ENCODE data around the gene GRIK5. TPM values are rescaled to one million over a fixed set of nuclear protein-coding genes. Genes with fewer than 3 reads are reported as not detected.

The GRIK5 gene
- total and polyA plus RNA-seq, 2 of the 8 experiments (the other 6 are each of a cell fraction or from before 2014, with no cell fraction given): 17.8 to 42.9 TPM

- TF ChIP-seq SIRT6 (IDR thresholded peaks at IDR 0.05; ENCODE audit: low read length) (no peak), GTF2F1 (IDR thresholded peaks at IDR 0.05; ENCODE audit: borderline replicate concordance, low read depth, low read length) (no peak; the same call in 1 of the 2 replicates), TCF12 (IDR thresholded peaks at IDR 0.05; ENCODE audit: low read depth, low read length) (0 out of 2 replicates have a peak, but pooled peaks have one; percentile 25), BACH1 (IDR thresholded peaks at IDR 0.05; ENCODE audit: low read length) (no peak), NRF1 (IDR thresholded peaks at IDR 0.05; ENCODE audit: low read depth, low read length) (no peak), USF2 (IDR thresholded peaks at IDR 0.05; ENCODE audit: low read length) (no peak), CREB1 (IDR thresholded peaks at IDR 0.05) (no peak), EP300 (IDR thresholded peaks at IDR 0.05; ENCODE audit: borderline replicate concordance in 1 of 2, low read depth in 2 of 2, low read length in 2 of 2) (peak in 1 of 2 experiments; percentile 26; a peak in 1 of 3 replicates), CEBPB (IDR thresholded peaks at IDR 0.05; ENCODE audit: low read depth, low read length) (no peak), JUN (IDR thresholded peaks at IDR 0.05; ENCODE audit: low read depth, low read length) (no peak), RXRA (IDR thresholded peaks at IDR 0.05; ENCODE audit: insufficient read depth, low read depth, low read length) (0 out of 2 replicates have a peak, but pooled peaks have one; percentile 37), HDAC2 (IDR thresholded peaks at IDR 0.05; ENCODE audit: borderline replicate concordance in 1 of 2, low read depth in 2 of 2, low read length in 2 of 2) (no peak), POLR2A (IDR thresholded peaks at IDR 0.05; ENCODE audit: control extremely low read depth in 1 of 2, low read depth in 2 of 2, low read length in 2 of 2) (no peak), BCL11A (IDR thresholded peaks at IDR 0.05; ENCODE audit: low read depth in 2 of 2, low read length in 2 of 2) (no peak), CTBP2 (IDR thresholded peaks at IDR 0.05; ENCODE audit: borderline replicate concordance, insufficient read depth, insufficient read length, low read length) (no peak), RFX5 (IDR thresholded peaks at IDR 0.05; ENCODE audit: borderline replicate concordance, low read depth, low read length) (no peak), YY1 (IDR thresholded peaks at IDR 0.05; ENCODE audit: low read depth, low read length) (0 out of 2 replicates have a peak, but pooled peaks have one; percentile 60), TAF7 (optimal IDR thresholded peaks at IDR 0.05; ENCODE audit: borderline replicate concordance, low read depth, low read length) (peak; percentile 68), SUZ12 (IDR thresholded peaks at IDR 0.05; ENCODE audit: low read length) (no peak), SP1 (IDR thresholded peaks at IDR 0.05; ENCODE audit: low read depth, low read length) (0 out of 2 replicates have a peak, but pooled peaks have one; percentile 43), RBBP5 (IDR thresholded peaks at IDR 0.05; ENCODE audit: borderline replicate concordance, low read depth, low read length) (no peak)
- TF ChIP-seq, protein P1, sequence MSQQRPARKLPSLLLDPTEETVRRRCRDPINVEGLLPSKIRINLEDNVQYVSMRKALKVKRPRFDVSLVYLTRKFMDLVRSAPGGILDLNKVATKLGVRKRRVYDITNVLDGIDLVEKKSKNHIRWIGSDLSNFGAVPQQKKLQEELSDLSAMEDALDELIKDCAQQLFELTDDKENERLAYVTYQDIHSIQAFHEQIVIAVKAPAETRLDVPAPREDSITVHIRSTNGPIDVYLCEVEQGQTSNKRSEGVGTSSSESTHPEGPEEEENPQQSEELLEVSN (IDR thresholded peaks at IDR 0.05): no peak
Observed at GRCh38 chr19:42108527-42109389, 38.8 kb upstream of the GRIK5 start (continued).
